ENCODE data around the gene TM4SF1.
"Not testable (repeated sequence)": the region's sequence is repeated elsewhere in the genome, so short reads cannot be mapped to it uniquely, and the experiment has no call there.

Gene TM4SF1

GRCh38 chr3:149340310-149340933 is 37.0 kb downstream of the TM4SF1 start:
- no peak for DNase-seq

- DNase-seq, result no peak
These were observed 37.5 kb downstream of the TM4SF1 start for GRCh38 chr3:149339931-149340309.

GRCh38 chr3:149337486-149337885 is 40.0 kb downstream of the TM4SF1 start:
- DNase-seq, result not testable (repeated sequence)

GRCh38 chr3:149336925-149337324 is 40.5 kb downstream of the TM4SF1 start:
- DNase-seq, result no peak

GRCh38 chr3:149333176-149333859 is 44.1 kb downstream of the TM4SF1 start, which contains the start of gene TM4SF18:
Gene TM4SF18, minus strand, starts transcription at chr3:149333636. Its CDS starts 254 bp downstream, at chr3:149333382.
- no peak for DNase-seq

- no peak for DNase-seq
These were observed 44.7 kb downstream of the TM4SF1 start for GRCh38 chr3:149332771-149333170.

GRCh38 chr3:149332227-149332765 is 45.2 kb downstream of the TM4SF1 start:
- DNase-seq, result no peak

GRCh38 chr3:149331396-149331795 is 46.1 kb downstream of the TM4SF1 start:
- DNase-seq, result no peak

GRCh38 chr3:149330609-149331331 is 46.7 kb downstream of the TM4SF1 start:
- DNase-seq, result no peak

GRCh38 chr3:149327156-149327555 is 50.3 kb downstream of the TM4SF1 start:
- DNase-seq, result no peak

GRCh38 chr3:149325581-149325980 is 51.9 kb downstream of the TM4SF1 start:
- no peak for DNase-seq

- DNase-seq, result no peak
These were observed 53.1 kb downstream of the TM4SF1 start for GRCh38 chr3:149324332-149324731.

GRCh38 chr3:149321640-149322039 is 55.8 kb downstream of the TM4SF1 start:
- DNase-seq, result no peak

GRCh38 chr3:149321136-149321535 is 56.3 kb downstream of the TM4SF1 start:
- DNase-seq, result no peak

- DNase-seq, result no peak
These were observed 57.7 kb downstream of the TM4SF1 start for GRCh38 chr3:149319750-149320149.

Measured in NCI-H1694 treated with DMSO at 0.1 percent for 48 hours (cell line).